IMR-90 (cell line): ENCODE data around the gene SLC22A15. TPM values are rescaled to one million over a fixed set of nuclear protein-coding genes. Genes with fewer than 3 reads are reported as not detected.
"Not testable (repeated sequence)": the region's sequence is repeated elsewhere in the genome, so short reads cannot be mapped to it uniquely, and the experiment has no call there.

Experiments used
- ATAC-seq: fragments of 200-7000 bp; cut with Tn5 transposase; 2 replicates; pipeline ENCODE4 v1.9.1; 2020; ENCODE audit warnings: low read depth, mild to moderate bottlenecking, moderate library complexity
- BruUV-seq: library from RNA; stranded (reverse); fragments of 400-500 nt; replicated peaks from 2 replicates; lab custom pipeline; 2021; lab: Mats Ljungman, UMichigan
- CTCF ChIA-PET: fragments of 300-600 bp; formaldehyde crosslinking; extraction: SDS; loops from one replicate; lab custom pipeline; 2021; ENCODE audit warnings: antibody characterized with exemption; lab: Yijun Ruan, JAX
- POLR2A ChIA-PET: fragments of 300-600 bp; sonication (Branson Sonifier 250); formaldehyde crosslinking; loops from one replicate; lab custom pipeline; 2022; ENCODE audit warnings: antibody characterized with exemption; ENCODE audit not compliant: unreplicated experiment; lab: Charles Lee
- DNase-seq: peaks from one replicate; pipeline ENCODE4 v3.0.0; 2013
- H2AFZ ChIP-seq: replicated peaks from 2 replicates; pipeline ENCODE3; 2013; ENCODE audit warnings: low read length, mild to moderate bottlenecking; ENCODE audit not compliant: poor library complexity
- H2AK5ac ChIP-seq: 2 replicates; pipeline ENCODE4 v1.6.1; 2013; ENCODE audit warnings: low read depth, low read length, inconsistent platforms
- H2AK9ac ChIP-seq: replicated peaks from 2 replicates; pipeline ENCODE3; 2013; ENCODE audit warnings: mild to moderate bottlenecking, low read depth, low read length, moderate library complexity; ENCODE audit not compliant: poor library complexity
- H2BK120ac ChIP-seq: 2 replicates; pipeline ENCODE4 v1.6.1; 2013; ENCODE audit warnings: low read depth, low read length, inconsistent platforms
- H2BK15ac ChIP-seq: 3 replicates; pipeline ENCODE4 v1.6.1; 2013; ENCODE audit warnings: low read depth, low read length, inconsistent platforms
- H2BK20ac ChIP-seq: 2 replicates; pipeline ENCODE4 v1.6.1; 2013; ENCODE audit warnings: low read depth, mild to moderate bottlenecking, inconsistent platforms, low read length, moderate library complexity
- H2BK5ac ChIP-seq: 2 replicates; pipeline ENCODE4 v1.6.1; 2013; ENCODE audit warnings: mild to moderate bottlenecking, low read depth, low read length, inconsistent platforms; ENCODE audit not compliant: poor library complexity, severe bottlenecking
- H3K14ac ChIP-seq: replicated peaks from 2 replicates; pipeline ENCODE4 v1.6.1; 2013; ENCODE audit warnings: low read depth, low read length, inconsistent platforms
- H3K18ac ChIP-seq: 2 replicates; pipeline ENCODE4 v1.6.1; 2013; ENCODE audit warnings: low read depth, low read length, control low read depth
- H3K23ac ChIP-seq: 2 replicates; pipeline ENCODE4 v1.6.1; 2013; ENCODE audit warnings: low read depth, low read length, inconsistent platforms
- H3K27ac ChIP-seq: 2 replicates; pipeline ENCODE4 v1.5.1; 2013; ENCODE audit warnings: mild to moderate bottlenecking, control low read depth, low read length; ENCODE audit not compliant: insufficient read depth
- H3K27me3 ChIP-seq: 2 replicates; pipeline ENCODE4 v1.6.1; 2013; ENCODE audit warnings: low read length; ENCODE audit not compliant: control insufficient read depth, insufficient read depth
- H3K36me3 ChIP-seq: 2 replicates; pipeline ENCODE4 v1.6.1; 2013; ENCODE audit warnings: low read length, mixed read lengths; ENCODE audit not compliant: control insufficient read depth, insufficient read depth
- H3K4ac ChIP-seq: 2 replicates; pipeline ENCODE4 v1.6.1; 2013; ENCODE audit warnings: low read depth, low read length, inconsistent platforms
- H3K4me1 ChIP-seq: 2 replicates; pipeline ENCODE4 v1.6.1; 2013; ENCODE audit warnings: low read length, mixed read lengths; ENCODE audit not compliant: control insufficient read depth, insufficient read depth
- H3K4me2 ChIP-seq: 2 replicates; pipeline ENCODE4 v1.6.1; 2013; ENCODE audit warnings: low read depth, mild to moderate bottlenecking, control low read depth, low read length, moderate library complexity
- H3K4me3 ChIP-seq: 2 replicates; pipeline ENCODE4 v1.5.1; 2013; ENCODE audit warnings: low read depth, mild to moderate bottlenecking, control low read depth, low read length, moderate library complexity; ENCODE audit not compliant: insufficient read depth
- H3K56ac ChIP-seq: 2 replicates; pipeline ENCODE4 v1.6.1; 2013; ENCODE audit warnings: low read length, inconsistent platforms; ENCODE audit not compliant: insufficient read depth; ENCODE audit errors: extremely low read depth
- H3K79me1 ChIP-seq, 2 experiments: 2 replicates each; pipeline ENCODE4 v1.6.1; 2013; ENCODE audit warnings: low read length in 2 of 2, inconsistent platforms in 1 of 2, low read depth in 1 of 2
- H3K9ac ChIP-seq: 2 replicates; pipeline ENCODE4 v1.6.1; 2013; ENCODE audit warnings: low read depth, low read length, control low read depth
- H3K9me1 ChIP-seq: 2 replicates; pipeline ENCODE4 v1.6.1; 2013; ENCODE audit warnings: low read length, inconsistent platforms; ENCODE audit not compliant: insufficient read depth
- H3K9me3 ChIP-seq: 2 replicates; pipeline ENCODE4 v1.6.1; 2013; ENCODE audit warnings: low read length; ENCODE audit not compliant: control insufficient read depth, insufficient read depth
- H4K20me1 ChIP-seq: 2 replicates; pipeline ENCODE4 v1.6.1; 2013; ENCODE audit warnings: low read length, inconsistent platforms; ENCODE audit not compliant: insufficient read depth
- H4K5ac ChIP-seq: 2 replicates; pipeline ENCODE4 v1.6.1; 2013; ENCODE audit warnings: mild to moderate bottlenecking, low read depth, low read length, control low read depth
- H4K8ac ChIP-seq, 2 experiments: 2 replicates each; pipeline ENCODE4 v1.6.1; 2013; ENCODE audit warnings: low read depth in 2 of 2, low read length in 2 of 2, control low read depth in 1 of 2, inconsistent platforms in 1 of 2
- H4K91ac ChIP-seq: 2 replicates; pipeline ENCODE4 v1.6.1; 2013; ENCODE audit warnings: low read depth, low read length, inconsistent platforms; ENCODE audit not compliant: insufficient read depth
- WGBS, 2 experiments: methylation state at CpG; one replicate each; pipeline versions ENCODE4 v1.1.5 to v1.1.7; 2013; ENCODE audit warnings: missing lambda C conversion rate in 2 of 2; ENCODE audit not compliant: insufficient read length in 1 of 2; ENCODE audit errors: extremely low coverage in 2 of 2; 5-methylcytosine and 5-hydroxymethylcytosine counted together
- dilution Hi-C: fragments of 300-500 bp; cut with HindIII; formaldehyde crosslinking; loops from one replicate; pipeline ENCODE4 v1.14.3; 2018; ENCODE audit warnings: low sequenced_read_pairs; ENCODE audit not compliant: unreplicated experiment
- in situ Hi-C: fragments of 300-500 bp; cut with MboI; formaldehyde crosslinking; loops from 3 replicates; pipeline ENCODE4 v1.14.3; 2019; ENCODE audit warnings: low sequenced_read_pairs, inconsistent platforms, mixed read lengths
- intact Hi-C: fragments of 100-400 bp; cut with micrococcal nuclease; formaldehyde crosslinking; loops from 2 replicates; pipeline ENCODE4 v1.10.0; 2022
- polyA plus RNA-seq, 3 experiments: library from polyadenylated mRNA; depleted of rRNA; stranded (reverse); fragments of >200 nt; gene quantifications; 2 replicates each; pipeline ENCODE4 v1.2.3, GENCODE V29; 2012; ENCODE audit warnings: low replicate concordance in 1 of 3
- total RNA-seq: library from RNA; depleted of rRNA; stranded (reverse); fragments of >200 nt; gene quantifications from 2 replicates; pipeline ENCODE4 v1.2.3, GENCODE V29; 2012

Gene SLC22A15
- total and polyA plus RNA-seq, 2 of the 4 experiments (the other 2 are of a cell fraction) = under 0.01 to 0.02 TPM

- H3K79me1 ChIP-seq, H2BK15ac ChIP-seq, H3K36me3 ChIP-seq, H4K20me1 ChIP-seq, H3K9me1 ChIP-seq, H3K9ac ChIP-seq, ATAC-seq, dilution Hi-C loops, in situ Hi-C loops, H3K4me2 ChIP-seq, DNase-seq, H4K5ac ChIP-seq, BruUV-seq, H2AK9ac ChIP-seq, H3K4me1 ChIP-seq, H2AFZ ChIP-seq, H3K14ac ChIP-seq, H2AK5ac ChIP-seq, POLR2A ChIA-PET, H2BK20ac ChIP-seq, H3K18ac ChIP-seq, H2BK5ac ChIP-seq, H4K8ac ChIP-seq, H3K23ac ChIP-seq, CTCF ChIA-PET, H3K27ac ChIP-seq, H3K56ac ChIP-seq, H3K4ac ChIP-seq, H3K4me3 ChIP-seq, H3K27me3 ChIP-seq, H2BK120ac ChIP-seq, intact Hi-C loops, H3K9me3 ChIP-seq, H4K91ac ChIP-seq: not testable (repeated sequence)
- no CpG with 5 or more reads among the region's 1 CpG for WGBS, 2 experiments
Observed at GRCh38 chr1:115997921-115998320, 21.6 kb downstream of the SLC22A15 start.
